ENCODE data around the gene HOXC5. TPM values are rescaled to one million over a fixed set of nuclear protein-coding genes. Genes with fewer than 3 reads are reported as not detected.

The HOXC5 gene
- total RNA-seq, 1 donor: 0.43 TPM

DNA sequence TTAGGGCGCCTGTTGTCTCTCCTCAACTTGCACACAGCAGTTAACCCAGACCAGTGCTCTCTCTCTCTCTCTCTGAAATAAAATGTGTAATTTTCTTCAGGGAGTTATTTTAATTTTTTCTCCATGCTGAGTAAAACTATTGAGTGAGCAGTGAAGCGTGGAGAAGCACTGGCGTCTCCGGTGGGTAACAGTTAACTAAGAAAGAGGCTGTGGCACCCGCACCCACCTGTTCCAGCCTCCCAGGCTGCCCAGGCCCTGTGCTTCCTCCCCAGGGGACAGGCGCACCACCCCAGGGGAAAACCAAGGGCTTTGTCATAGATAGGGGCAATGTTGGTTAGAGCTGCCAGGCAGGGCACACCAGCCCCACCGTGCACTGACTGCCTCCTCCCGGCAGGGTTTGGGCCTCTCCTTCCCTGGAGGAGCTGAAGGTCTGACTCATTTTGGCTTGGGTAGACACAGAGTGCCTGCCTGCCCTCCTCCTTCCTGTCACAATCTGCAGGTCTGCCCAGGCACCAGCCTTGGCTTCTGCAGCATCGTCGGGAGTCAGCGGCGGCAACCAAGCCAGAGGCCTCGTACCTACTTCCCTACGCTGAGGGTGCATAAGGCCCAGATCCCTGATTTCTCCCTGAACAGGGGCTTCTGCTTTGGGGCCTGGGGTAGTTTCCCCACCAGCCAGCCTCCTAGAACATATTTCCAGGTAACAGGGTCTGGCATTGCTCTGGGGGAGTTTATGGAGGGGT is 3.9 kb downstream of the HOXC5 start:
- no peak overlapping the region for H3K4me3 ChIP-seq (ENCODE audit: low read depth, low read length)
- no peak for DNase-seq (ENCODE audit: low read depth)
- TF ChIP-seq, protein P1, sequence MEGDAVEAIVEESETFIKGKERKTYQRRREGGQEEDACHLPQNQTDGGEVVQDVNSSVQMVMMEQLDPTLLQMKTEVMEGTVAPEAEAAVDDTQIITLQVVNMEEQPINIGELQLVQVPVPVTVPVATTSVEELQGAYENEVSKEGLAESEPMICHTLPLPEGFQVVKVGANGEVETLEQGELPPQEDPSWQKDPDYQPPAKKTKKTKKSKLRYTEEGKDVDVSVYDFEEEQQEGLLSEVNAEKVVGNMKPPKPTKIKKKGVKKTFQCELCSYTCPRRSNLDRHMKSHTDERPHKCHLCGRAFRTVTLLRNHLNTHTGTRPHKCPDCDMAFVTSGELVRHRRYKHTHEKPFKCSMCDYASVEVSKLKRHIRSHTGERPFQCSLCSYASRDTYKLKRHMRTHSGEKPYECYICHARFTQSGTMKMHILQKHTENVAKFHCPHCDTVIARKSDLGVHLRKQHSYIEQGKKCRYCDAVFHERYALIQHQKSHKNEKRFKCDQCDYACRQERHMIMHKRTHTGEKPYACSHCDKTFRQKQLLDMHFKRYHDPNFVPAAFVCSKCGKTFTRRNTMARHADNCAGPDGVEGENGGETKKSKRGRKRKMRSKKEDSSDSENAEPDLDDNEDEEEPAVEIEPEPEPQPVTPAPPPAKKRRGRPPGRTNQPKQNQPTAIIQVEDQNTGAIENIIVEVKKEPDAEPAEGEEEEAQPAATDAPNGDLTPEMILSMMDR (IDR thresholded peaks at IDR 0.05; ENCODE audit: insufficient read depth, low read depth, low read length): no peak

DNA sequence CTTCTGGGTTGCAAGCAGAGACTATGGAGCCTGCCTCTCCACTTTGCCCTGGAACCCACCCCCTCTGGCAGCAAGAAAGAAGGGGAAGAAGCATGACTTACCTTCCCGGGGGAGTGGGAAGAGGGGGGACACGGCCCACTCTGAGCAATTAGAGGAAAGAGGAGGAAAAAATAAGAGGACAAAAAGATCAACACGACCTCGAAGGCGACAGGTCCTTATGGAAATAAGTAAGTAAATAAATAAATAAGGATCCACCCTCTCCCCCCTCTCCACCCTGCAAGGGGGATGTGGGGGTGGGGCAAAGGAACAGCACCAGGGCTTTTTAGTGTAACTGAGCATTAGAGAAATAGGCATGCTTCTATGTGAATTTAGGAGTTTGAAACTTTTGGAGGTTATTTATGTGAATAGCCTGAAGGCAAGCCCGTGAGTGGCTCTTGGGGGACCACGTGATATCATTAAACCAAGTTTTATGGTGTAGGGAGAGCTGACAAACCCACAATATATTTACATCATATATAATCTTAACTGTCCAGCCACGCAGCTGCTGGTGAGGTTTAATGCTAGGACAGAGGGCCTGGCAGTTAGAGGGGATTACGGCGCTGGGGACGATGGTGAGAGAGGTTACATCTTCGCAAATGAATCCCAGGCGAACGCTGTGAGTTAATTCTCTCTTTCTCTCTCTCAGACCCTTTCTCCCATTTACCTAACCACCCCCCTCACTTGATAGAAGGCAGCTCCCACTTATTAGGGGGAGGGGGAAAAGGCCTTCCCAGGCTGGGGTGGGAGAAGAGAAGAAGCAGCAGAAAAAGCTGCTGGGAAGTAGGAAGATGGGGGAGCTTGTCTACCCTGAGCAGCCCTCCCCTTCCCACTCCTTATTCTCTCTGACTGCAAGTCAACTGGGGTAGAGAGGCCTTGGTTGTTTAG is 4.8 kb downstream of the HOXC5 start:
- H3K4me3 ChIP-seq (ENCODE audit: low read depth, low read length): no peak overlapping the region
- DNase-seq (ENCODE audit: low read depth): peak; percentile 87
- TF ChIP-seq, protein P1 (IDR thresholded peaks at IDR 0.05; ENCODE audit: insufficient read depth, low read depth, low read length): no peak

DNA sequence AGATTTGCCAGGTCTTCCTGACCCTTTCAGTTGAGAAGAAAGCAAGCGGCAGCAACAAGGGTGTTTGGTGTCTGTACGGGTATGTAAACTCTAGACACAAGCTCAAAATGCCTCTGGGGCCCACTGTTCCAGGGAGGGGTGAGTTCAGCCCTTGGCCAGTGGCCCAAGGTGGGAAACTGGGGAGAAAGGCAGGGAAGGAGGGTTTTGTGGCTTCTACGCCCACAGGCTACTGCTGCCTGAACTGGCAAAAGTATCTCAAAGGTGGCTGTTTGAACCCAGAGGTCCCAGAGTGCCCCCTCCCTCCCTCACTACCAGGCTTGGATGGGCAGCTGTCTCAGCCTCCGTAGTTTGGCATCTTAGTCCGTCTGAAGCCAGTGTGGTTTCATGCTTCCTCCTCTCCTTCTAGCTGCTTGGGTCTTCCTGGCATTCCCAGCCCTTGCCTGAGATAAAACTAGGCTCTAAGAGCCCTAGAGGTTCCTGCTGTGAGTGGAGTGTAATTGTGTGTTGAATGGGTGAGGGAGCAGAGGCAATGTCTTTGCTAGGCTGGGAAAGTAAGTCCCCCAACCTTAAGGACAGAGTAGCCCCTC is 5.5 kb downstream of the HOXC5 start:
- TF ChIP-seq, protein P1 (IDR thresholded peaks at IDR 0.05; ENCODE audit: insufficient read depth, low read depth, low read length): no peak
- DNase-seq (ENCODE audit: low read depth): no peak
- H3K4me3 ChIP-seq (ENCODE audit: low read depth, low read length): no peak overlapping the region

DNA sequence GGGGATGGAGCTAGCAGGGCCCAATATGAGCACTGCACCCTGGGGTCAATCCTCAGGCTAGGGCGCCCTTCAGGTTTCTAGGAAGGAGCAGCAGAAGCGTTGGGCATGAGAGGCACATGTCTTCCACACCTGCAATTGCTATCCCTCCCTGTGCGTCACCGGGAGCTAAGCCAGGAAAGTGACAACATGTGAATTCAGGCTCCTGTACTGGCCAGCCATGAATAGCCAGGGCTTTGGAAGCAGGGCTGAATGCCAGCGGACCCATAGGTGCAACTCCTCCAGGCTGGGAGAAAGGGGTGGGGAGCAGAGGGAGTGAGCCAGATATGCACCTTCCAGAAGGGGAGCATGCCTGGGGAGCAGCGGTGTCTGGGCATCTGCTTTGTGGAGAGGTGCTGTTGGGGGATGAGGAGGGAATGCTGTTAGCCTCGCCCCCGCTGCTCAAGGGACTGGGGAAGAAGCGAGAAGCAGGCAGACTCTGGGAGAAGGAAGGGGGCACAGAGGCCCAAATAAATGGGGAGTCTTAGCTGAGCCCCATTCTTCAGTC is 6.1 kb downstream of the HOXC5 start:
- TF ChIP-seq, protein P1 (IDR thresholded peaks at IDR 0.05; ENCODE audit: insufficient read depth, low read depth, low read length): no peak
- no peak for DNase-seq (ENCODE audit: low read depth)
- H3K4me3 ChIP-seq (ENCODE audit: low read depth, low read length): no peak overlapping the region

DNA sequence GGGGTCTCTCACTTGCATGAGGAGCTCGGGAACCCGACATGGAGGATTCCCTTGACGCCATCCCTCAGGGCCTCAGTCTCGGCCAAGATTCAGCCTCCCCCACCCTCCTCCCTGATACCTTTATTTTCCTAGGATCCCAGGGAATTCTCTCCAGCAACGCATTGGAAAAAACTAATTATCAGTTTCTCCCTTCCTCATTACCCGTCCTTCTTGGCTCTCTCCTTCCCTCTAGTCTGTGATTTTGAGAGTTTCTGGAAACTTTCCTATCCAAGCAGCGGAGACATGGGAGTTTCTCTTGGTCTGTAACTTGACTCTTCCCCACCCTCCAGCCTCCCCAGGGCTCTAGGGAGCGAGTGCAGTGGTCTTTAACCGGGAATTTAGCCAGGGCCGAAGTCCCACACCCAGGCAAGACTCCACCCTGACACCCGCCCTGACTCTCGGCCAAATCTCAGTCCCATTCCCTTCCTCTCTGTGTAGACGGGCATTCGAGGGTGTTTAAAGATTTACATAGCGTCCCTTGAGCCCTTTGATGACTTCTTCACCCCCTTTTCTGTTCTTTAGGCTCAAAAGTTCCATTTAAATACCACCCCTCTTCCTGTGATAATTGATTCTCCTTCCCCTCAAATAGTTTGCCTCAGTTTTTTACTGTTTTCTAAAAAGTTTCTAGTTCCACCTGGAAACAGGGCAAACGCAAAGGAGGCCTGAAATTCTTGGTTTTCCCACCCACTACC is 6.7 kb downstream of the HOXC5 start:
- TF ChIP-seq, protein P1 (IDR thresholded peaks at IDR 0.05; ENCODE audit: insufficient read depth, low read depth, low read length): no peak
- DNase-seq (ENCODE audit: low read depth): no peak
- no peak overlapping the region for H3K4me3 ChIP-seq (ENCODE audit: low read depth, low read length)

DNA sequence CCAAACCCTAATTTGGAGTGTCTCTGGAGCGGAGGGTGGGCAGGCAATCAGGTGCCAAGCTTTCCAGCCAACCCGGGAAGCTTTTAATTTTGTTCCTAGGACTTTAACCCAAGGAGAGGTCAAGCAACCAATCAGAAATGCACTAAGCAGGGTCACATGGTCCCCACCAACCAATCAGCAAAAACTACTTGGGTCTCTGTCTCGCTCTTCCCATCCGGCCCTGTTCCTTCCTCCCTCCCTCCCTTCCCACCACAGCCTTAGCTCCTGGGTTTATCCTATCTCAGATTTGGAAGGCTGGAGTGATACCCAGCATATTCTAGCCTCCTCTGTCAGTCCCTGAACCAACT is 7.3 kb downstream of the HOXC5 start:
- DNase-seq (ENCODE audit: low read depth): no peak
- TF ChIP-seq, protein P1 (IDR thresholded peaks at IDR 0.05; ENCODE audit: insufficient read depth, low read depth, low read length): no peak
- H3K4me3 ChIP-seq (ENCODE audit: low read depth, low read length): no peak overlapping the region

Data from fibroblast of villous mesenchyme (primary cell).